GM19397 (cell line): Measurements from ENCODE around the gene DESI2.
A peak's percentile ranks its signal among the peaks of the same experiment; 100 is the strongest.

ENCODE experiments used
- ATAC-seq: cut with Tn5 transposase; IDR thresholded peaks from one replicate; pipeline ENCODE4 v1.9.1; 2021; ENCODE audit warnings: mild to moderate bottlenecking, moderate library complexity; ENCODE audit not compliant: unreplicated experiment

Gene DESI2

DNA sequence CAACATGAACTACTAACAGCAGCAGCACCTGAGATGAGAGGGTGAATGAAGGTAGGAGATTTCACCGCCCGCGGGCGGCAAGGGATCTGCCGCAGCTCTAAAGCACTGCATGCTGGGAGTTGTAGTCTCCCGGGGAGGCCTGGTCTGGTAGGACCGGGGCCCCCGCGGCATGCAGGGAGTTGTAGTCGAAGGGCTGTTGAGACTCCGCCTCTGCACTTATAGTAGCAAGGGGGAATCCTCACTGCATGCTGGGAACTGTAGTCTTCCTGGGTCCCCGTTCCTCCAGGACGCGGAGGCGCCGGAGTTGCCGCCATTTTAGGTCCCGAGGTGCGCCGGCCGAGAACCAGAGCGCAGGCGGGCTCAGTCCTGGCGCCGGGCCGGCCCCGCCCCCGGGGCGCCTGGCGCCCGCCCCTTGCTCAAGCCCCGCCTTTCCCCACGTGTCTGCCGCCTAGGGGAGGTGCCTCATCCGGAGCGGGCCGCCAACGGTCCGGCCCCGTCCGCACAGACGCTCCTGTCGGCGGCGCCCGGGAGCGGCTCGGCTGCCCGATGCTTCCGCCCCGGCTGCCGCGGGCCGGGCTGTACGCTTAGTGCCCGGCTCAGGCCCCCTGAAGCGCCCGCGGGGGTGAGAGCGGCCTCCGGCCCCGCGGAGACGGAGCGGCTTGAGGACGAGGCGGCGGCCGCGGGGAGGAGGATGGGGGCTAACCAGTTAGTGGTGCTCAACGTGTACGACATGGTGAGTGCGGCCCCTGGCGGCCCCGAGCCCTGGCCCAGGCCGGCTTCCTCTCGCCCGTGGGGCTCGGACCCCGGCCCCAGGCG, at the start of gene DESI2:
TSS of gene DESI2 (plus strand) at position 504 of the 816 bp plus-strand sequence. CDS start at position 692, 188 bp downstream.
- peak; percentile 94 for ATAC-seq

DNA sequence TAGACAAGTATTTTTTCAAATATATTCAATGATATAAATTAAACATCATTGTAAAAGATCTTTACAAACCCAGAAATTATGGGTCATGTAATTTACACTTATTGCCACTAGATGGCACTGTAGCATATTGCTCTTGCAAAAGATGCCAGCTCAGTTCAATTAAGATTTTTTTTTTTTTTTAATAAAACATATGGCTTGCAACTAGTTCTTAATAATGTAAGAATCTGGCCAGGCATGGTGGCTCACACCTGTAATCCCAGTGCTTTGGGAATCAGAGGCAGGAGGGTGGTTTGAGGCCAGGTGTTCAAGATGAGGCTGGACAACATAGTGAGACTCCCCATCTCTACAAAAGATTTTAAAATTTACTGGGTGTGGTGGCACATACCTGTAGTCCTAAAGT, 49.4 kb upstream of the DESI2 start:
- ATAC-seq: no peak

DNA sequence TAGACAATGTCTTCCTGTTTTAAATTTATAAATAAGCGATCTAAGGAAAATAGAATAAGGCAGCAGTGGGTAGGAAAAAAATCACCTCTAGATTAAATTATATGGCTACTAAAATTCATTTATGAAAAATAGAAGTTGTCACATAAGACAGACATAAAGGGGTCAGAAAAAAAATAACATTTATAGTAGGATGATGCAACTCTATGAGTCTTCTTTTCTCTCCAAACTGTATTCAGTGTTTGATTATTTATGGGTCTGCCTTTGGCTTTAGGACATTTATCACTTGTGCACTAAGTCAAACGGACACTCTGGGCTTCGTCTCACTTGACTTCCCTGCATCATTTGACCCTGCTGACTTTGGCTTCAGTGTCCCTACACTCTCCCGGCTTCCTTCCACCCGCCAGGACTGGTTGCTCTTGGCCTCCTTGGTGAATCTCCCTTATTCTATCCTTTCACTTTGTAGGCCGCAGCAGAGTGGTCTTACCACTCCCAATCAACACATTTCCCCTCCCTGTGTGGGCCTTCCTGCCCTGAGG, 47.0 kb upstream of the DESI2 start:
- no peak for ATAC-seq

DNA sequence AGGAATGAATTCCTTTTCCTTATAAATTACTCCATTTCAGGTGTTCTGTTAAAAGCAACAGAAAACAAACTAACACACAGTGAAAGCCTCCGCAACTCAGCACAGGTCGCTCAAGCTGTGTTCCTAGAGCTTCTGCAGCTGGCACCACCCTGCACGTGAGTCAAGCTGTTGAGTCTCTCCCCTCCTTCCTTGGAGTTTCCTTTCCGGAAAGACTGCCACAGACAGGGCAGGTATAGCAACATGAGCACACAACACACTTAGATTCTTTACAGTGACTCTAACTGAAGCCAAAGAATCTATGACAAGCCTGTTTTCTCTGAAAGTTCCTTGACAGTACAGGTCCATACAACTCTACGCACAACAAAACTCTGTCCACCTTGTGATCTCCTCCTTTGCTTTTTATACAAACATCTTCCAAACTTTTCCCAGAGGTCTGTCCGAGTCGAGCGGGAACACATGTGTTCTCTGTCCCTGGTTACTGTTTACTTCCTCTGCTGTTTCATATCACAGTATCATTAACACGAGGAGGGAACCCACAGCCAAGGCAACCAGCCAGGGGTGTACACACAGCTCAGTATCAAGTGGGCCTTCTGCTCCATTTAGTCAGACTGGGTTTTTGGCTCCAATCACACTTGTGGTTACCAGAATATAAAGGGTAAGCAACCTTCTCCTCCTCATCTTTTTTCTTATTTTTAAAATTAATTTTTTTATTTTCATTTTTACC, 38.7 kb upstream of the DESI2 start:
- no peak for ATAC-seq

DNA sequence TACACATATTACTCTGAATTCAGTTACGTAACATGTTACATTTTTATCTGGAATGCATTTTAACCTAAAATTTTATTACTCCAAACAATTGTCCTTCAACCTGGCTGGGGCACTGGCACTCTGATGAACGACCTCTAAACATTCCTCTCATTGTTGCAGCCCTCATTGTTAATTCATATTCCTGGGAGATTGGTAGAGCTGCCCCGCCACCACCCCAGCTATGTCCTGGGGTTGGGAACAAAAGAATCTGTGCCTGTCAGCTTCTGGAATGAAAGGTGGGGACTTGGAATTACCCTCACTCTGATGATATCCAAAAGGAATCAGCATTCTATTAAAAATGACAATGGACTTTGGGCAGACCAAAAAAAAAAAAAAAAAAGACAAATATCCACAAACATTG, 38.0 kb upstream of the DESI2 start:
- no peak for ATAC-seq

DNA sequence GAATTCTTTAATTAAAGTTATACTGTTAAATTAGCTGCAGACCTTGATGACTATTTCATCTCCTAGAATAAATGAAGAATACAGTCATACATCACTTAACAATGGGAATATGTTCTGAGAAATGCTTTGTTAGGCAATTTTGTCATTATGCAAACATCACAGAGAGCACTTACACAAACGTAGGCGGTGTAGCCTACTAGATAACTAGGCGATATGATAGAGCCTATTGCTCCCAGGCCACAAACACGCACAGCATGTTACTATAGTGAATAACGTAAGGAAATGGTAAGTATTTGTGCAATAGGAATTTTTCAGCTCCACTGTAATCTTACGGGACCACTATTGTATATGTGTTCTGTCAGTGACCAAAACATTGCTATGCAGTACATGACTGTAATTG, 37.6 kb upstream of the DESI2 start:
- no peak for ATAC-seq

DNA sequence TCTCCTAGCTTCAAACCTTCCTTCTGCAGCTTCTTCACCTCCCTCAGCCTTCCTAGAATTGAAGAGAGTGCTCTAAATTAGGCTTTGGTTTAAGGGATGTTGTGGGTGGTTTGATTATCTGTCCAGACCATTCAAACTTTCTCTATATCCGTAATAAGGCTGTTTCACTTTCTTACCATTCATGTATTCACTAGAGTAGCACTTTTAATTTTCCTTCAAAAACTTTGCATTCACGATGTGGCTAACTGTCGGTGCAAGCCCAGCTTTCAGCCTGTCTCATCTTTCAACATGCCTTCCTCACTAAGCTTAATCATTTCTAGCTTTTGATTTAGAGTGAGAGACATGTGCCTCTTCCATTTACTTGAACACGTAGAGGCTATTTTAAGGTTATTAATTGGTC, 26.2 kb upstream of the DESI2 start:
- ATAC-seq: no peak

DNA sequence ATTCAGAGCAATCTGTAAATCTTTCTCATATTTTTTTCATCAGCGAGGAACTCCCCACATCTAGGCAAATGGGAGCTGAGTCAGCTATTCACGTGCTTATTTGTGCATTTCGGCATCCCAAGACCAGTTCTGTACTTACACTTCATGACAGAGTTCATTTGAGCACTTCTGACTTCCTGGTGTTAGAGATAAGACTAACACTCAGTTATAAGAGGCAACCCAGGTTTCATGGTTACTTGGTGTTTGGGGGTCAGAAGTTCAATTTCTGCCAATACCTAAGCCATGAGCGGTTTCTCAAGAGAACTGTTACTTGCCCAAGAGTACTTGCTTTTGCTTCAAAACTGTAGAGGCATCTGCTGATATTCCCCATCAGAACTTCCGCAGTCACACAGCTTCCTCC, 24.1 kb upstream of the DESI2 start:
- no peak for ATAC-seq

DNA sequence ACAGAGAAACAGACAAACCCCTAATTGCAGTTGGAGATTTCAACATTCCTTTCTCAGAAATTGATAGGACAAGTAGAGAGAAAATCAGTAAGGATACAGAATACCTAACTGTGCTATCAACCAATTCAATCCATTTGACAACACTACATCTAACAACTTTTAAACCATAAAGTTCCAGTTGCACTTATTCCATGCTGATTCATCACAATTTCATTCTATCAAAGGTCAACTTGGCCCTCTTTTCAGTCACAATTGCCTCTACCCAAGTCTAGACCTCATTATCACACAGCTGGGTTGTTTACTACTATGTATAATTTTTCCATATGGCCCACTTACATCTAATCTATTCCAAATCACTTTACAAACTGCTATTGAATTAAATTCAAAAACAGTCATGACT, 19.8 kb upstream of the DESI2 start:
- ATAC-seq: no peak

DNA sequence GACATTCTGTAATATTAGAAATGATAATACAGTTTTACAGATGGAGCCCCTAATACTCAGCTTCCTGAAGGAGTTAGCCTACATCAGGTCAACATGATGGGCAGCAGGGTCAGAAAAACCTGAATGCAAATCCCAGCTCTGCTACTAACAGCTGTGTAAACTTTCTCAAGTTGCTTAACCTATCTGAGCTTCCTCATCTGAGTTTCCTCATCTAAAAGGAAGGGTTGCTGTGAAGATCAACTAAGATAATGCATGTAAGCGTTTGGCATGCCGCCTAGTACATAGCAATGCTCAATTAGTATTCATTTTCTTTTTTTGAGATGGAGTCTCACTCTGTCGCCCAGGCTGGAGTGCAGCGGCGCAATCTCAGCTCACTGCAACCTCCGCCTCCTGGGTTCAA, 18.4 kb upstream of the DESI2 start:
- ATAC-seq: no peak

DNA sequence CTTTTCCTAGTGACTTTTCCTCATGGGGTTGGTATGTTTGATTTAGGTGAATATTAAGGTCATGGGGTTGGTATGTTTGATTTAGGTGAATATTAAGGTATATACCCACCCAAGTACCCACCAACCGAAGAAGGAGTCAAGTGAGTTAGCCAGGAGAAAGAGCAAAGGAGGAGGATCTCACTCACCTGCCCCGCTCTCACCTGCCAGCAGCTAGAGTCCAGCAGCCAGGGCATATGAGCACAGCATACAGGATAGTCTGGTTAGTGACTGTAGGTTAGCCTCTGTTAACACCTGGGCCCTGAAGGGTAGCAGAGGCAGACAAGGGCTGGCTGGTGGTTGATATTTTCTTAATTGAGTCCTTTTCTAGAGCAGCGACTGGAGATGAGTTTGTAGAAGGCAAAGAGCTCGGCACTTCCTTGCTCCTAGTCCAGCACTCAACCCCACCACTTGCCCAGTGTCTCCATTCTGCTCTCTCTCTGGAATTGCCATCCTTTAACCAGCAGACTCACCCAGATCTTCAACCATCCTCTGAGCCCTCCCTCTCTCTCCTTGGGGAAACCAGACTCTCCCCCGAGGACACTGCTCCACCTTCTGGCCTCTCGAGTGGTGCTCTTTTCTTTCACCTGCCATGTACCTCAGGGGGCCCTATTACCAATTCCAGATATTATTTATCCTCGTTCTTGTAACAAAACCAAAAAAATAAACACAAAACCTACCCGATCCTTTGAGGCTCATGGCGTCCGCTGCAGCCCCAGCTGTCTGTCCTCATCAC, 16.3 kb upstream of the DESI2 start:
- no peak for ATAC-seq

DNA sequence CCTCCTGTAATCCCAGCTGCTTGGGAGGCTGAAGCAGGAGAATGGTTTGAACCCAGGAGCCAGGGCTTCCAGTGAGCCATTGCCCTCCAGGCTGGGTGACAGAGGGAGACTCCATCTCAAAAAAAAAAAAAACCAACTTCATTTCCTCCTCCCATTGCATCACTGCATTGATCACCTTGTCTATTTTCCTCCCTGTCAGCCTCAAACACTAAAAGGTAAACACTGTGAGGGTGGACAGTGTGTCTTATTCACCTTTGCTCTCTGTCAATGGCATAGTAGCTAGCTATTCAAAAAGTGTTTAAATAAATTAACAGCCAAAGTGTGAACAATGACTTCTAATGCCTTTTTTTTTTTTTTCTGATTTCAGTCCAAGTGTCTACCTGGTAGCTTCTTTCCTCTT, 13.4 kb upstream of the DESI2 start:
- no peak for ATAC-seq

DNA sequence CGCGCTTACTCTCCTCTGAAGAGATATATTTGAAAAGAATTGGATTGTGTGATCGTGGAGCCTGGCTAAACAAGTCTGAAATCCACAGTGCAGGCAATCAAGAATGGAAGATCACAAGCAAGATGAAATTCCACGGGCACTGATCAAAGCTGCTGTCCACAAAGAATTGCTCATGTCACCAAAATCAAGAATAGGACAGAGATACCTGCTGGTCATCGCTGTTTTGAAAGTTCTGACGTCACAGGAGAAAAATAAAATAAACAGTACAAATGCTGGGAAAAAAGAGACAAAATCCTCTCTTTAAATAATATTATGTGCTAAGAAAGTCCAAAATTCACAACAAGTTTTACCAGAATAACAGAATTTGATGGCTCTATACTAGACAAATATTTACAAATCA, 12.0 kb upstream of the DESI2 start:
- no peak for ATAC-seq

DNA sequence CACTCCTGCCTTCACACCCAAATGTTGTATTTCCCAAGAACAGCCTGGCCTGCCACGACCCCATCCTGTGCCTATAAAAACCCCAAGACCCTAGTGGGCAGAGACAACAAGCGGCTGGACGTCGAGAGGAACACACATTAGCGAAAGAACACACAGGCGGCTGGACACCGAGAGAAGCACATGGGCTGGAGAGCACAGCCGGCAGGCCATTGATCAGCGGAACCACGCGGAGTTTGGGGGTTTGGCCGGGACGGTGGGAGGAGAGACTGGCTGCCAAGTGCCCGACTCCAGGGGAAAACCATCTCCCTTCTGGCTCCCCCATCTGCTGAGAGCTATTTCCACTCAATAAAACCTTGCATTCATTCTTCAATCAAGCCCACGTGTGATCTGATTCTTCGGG, 10.4 kb upstream of the DESI2 start:
- no peak for ATAC-seq

DNA sequence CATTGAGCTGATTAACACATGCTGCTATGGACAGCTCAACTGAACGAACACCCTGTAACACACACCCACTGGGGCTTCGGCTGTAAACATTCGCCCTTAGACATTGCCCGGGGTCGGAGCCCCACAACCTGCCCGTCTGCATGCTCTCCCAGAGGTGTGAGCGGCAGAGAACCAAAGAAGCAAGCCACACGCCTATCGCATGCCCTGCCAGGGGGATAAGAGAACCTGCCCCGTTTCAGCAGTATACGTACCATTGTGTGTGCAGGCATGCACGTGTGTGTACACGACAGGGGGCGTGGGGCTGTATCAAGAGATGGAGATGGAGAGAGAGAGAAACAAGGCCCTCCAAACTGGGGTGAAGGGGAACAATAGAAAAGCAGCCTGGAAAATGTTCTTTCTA, 9.9 kb upstream of the DESI2 start:
- no peak for ATAC-seq

DNA sequence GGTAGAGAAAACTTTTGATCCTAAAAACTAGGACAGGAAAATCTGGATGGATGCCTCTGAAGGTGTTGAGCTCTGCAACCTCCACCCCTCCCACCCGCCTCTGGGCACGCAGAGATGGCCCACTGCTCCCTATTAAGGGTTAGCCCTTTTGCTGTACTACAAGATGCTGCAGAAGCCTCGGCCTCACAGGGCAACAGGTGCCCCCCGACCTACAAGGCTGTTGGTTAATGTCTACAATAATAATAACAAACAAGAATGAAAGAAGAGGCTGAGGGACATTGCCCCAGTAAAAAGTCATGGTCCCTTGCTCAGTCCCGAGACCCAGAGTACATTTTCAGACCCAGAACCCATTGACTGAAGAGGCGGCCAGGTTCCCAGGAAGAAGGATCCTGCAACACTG, 7.5 kb upstream of the DESI2 start:
- ATAC-seq: no peak

DNA sequence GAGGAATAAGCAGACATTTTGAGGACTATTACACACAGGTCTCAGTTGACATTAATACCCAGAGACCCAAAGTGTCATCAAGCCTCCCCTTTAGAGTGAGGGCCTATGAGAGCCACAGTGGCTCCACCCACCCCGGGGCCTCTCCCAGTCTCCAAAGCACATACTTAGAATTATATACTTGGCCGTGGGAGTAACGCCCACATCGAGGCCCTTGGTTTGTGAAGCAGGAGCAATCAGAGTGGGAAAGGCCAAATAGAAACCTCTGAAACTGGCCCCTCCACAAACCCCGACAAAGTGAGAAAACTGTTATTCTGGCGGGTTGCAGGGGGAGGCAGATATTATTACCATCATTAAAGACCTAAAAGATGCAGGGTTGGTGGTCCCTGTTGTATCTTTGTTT, 7.0 kb upstream of the DESI2 start:
- no peak for ATAC-seq

DNA sequence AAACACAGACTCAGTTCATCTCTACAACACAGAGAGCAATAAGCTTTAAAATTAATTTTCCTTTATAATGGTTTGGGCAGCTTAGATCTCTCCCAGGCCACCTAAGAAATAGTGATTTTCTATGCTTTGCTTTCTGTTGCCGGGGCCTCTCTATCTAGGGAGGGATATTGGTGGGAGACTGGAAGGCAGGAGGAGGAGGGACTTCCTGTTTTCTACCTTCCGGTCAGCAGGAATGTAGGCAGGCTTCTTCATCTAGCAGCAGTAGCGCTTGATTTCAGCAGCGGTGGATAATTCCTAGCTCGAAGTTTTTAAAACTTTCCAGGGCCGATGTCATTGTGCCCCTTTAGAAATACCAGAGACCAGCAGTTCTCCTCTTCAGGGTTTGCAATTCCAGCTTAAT, 5.1 kb upstream of the DESI2 start:
- no peak for ATAC-seq

DNA sequence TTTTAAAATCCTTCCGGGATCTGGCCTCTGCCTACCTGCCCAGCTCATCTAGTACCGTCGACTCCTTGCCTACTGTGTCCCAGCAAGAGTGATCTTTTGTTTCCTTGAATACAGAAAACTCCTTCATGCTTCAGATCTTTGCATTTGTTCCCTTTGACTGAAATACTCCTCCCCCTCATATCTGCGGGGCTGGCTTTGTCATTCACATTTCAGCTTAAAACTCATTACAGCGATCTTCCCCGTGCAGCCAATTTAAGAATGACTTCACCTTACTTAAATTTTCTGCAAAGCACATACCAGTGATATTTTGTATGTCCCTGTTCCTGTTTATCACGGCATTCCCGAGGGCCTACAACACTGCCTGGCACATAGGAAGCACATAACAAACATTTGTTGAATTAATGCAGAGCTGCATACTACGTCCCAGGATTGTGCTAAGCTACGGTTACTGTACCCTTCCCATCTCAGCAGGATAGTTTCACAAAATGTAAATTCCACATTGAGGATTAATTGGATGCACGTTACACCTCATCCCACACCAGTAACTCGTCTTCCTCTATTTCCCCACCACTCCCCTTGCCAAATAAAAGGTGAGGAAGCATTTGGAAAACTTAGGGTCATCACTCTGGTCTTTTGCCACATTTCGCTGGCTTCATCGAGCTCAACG, 837 bp upstream of the DESI2 start:
- ATAC-seq: no peak

DNA sequence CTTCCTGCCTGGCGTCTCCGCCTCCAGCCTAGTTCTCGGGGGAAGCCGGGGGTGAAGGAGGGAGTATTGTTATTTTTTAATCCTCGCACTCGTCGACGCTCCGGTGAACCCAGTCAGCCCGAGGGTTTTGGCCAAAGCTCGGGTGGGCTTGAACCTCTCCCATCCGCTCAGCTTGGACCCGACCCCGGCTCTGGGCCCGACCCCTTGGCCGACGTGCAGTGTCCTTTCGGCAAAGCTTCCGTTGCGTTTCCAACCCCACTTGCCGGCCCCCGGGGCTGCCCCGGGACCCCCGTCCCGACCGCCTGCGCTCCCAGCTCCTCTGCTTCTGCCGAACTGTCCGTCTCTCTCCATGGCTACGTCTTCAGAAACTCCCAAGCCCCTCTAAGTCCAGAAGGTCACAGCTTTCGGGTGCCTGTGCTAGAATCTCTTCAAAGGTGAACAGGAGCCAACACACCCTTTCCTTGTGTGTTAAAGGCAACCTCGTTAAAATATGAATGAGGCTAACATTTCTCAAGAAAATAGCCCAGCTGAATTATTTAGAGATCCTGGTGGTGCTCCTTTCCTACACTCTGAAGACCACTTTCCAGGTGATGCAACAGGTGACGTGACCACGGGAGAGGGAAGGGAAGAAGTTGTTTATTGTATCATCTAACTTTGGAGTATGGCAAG, 647 bp downstream of the DESI2 start:
- ATAC-seq: no peak
